K562 (cell line): Measurements from ENCODE around the gene TRIM49. TPM values are rescaled to one million over a fixed set of nuclear protein-coding genes. Genes with fewer than 3 reads are reported as not detected.

Experiments used
- polyA plus RNA-seq, 8 experiments: library from polyadenylated mRNA; depleted of rRNA in 4 of 8; stranded (reverse) in 5 of 8; unstranded in 3 of 8; fragments of >200 nt; fragmentation: Nextera tagmentation in 2 of 8; fragmentation: Illumina TruSeq in 1 of 8; extraction: Ambion mirVana in 2 of 8; extraction: Trizol in 1 of 8; gene quantifications; 2 replicates each; pipeline versions ENCODE4 v1.2.1 to v1.2.3, GENCODE V29; 2011 to 2014; ENCODE audit warnings: inconsistent platforms in 1 of 8, missing spikeins in 1 of 8
- small RNA-seq: library from RNA; depleted of rRNA; stranded (forward); fragments of <200 nt; gene quantifications from one replicate; pipeline ENCODE3, GENCODE V24; 2014
- total RNA-seq, 7 experiments: library from RNA; depleted of rRNA in 6 of 7; stranded (reverse); fragments of >200 nt in 6 of 7; fragmentation: Illumina TruSeq in 2 of 7; extraction: Trizol in 2 of 7; gene quantifications; 2 replicates each; pipeline versions ENCODE4 v1.2.1 to v1.2.3, GENCODE V29; 2011 to 2021; ENCODE audit warnings: low replicate concordance in 1 of 7

Gene TRIM49
- total and polyA plus RNA-seq, 9 of the 15 experiments (the other 6 are each of a cell fraction or from before 2014, with no cell fraction given), result not detected

Small RNA genes lying within 50 kb of the gene (small RNA-seq; reads per million reads assigned to genes)
- gene AP003122.3, result not detected

Other genes with a start within 250 kb of the TRIM49 start
- not detected in 2 replicates for gene TRIM77, start 98.3 kb downstream of the TRIM49 start, total RNA-seq (2014; rRNA removed)
- not detected in 2 replicates for gene TRIM77, start 98.3 kb downstream of the TRIM49 start, total RNA-seq (2014; rRNA removed; fragmentation: Illumina TruSeq; extraction: Trizol)
- gene TRIM77, start 98.3 kb downstream of the TRIM49 start, total RNA-seq (2015; rRNA removed; fragmentation: Illumina TruSeq; extraction: Trizol), result not detected in 2 replicates
- gene TRIM77, start 98.3 kb downstream of the TRIM49 start, total RNA-seq (2021), result not detected in 2 replicates
- not detected in 2 replicates for gene TRIM77, start 98.3 kb downstream of the TRIM49 start, polyA plus RNA-seq (2011; rRNA removed)
- gene TRIM77, start 98.3 kb downstream of the TRIM49 start, polyA plus RNA-seq (2014; fragmentation: Illumina TruSeq; extraction: Trizol), result not detected in 2 replicates
- gene TRIM77, start 98.3 kb downstream of the TRIM49 start, polyA plus RNA-seq (2014; fragmentation: Nextera tagmentation; extraction: Ambion mirVana), result not detected
- not detected in 2 replicates for gene TRIM77, start 98.3 kb downstream of the TRIM49 start, polyA plus RNA-seq (2014; rRNA removed)
- not detected in 2 replicates for gene TRIM64B, start 69.9 kb upstream of the TRIM49 start, total RNA-seq (2014; rRNA removed)
- not detected in 2 replicates for gene TRIM64B, start 69.9 kb upstream of the TRIM49 start, total RNA-seq (2014; rRNA removed; fragmentation: Illumina TruSeq; extraction: Trizol)
- not detected in 2 replicates for gene TRIM64B, start 69.9 kb upstream of the TRIM49 start, total RNA-seq (2015; rRNA removed; fragmentation: Illumina TruSeq; extraction: Trizol)
- not detected in 2 replicates for gene TRIM64B, start 69.9 kb upstream of the TRIM49 start, total RNA-seq (2021)
- gene TRIM64B, start 69.9 kb upstream of the TRIM49 start, polyA plus RNA-seq (2011; rRNA removed), result not detected in 2 replicates
- not detected in 2 replicates for gene TRIM64B, start 69.9 kb upstream of the TRIM49 start, polyA plus RNA-seq (2014; fragmentation: Illumina TruSeq; extraction: Trizol)
- gene TRIM64B, start 69.9 kb upstream of the TRIM49 start, polyA plus RNA-seq (2014; fragmentation: Nextera tagmentation; extraction: Ambion mirVana), result not detected
- gene TRIM64B, start 69.9 kb upstream of the TRIM49 start, polyA plus RNA-seq (2014; rRNA removed), result not detected in 2 replicates
- gene TRIM49D1, start 113.7 kb upstream of the TRIM49 start, total RNA-seq (2014; rRNA removed), result not detected in 2 replicates
- not detected in 2 replicates for gene TRIM49D1, start 113.7 kb upstream of the TRIM49 start, total RNA-seq (2014; rRNA removed; fragmentation: Illumina TruSeq; extraction: Trizol)
- gene TRIM49D1, start 113.7 kb upstream of the TRIM49 start, total RNA-seq (2015; rRNA removed; fragmentation: Illumina TruSeq; extraction: Trizol), result not detected in 2 replicates
- gene TRIM49D1, start 113.7 kb upstream of the TRIM49 start, total RNA-seq (2021), result not detected in 2 replicates
- 0.08 TPM in 1 of 2 replicates, not detected in the other for gene TRIM49D1, start 113.7 kb upstream of the TRIM49 start, polyA plus RNA-seq (2011; rRNA removed)
- gene TRIM49D1, start 113.7 kb upstream of the TRIM49 start, polyA plus RNA-seq (2014; fragmentation: Illumina TruSeq; extraction: Trizol), result not detected in 2 replicates
- gene TRIM49D1, start 113.7 kb upstream of the TRIM49 start, polyA plus RNA-seq (2014; fragmentation: Nextera tagmentation; extraction: Ambion mirVana), result not detected
- gene TRIM49D1, start 113.7 kb upstream of the TRIM49 start, polyA plus RNA-seq (2014; rRNA removed), result not detected in 2 replicates
- gene TRIM49D2, start 115.5 kb upstream of the TRIM49 start, total RNA-seq (2014; rRNA removed), result not detected in 2 replicates
- gene TRIM49D2, start 115.5 kb upstream of the TRIM49 start, total RNA-seq (2014; rRNA removed; fragmentation: Illumina TruSeq; extraction: Trizol), result not detected in 2 replicates
- not detected in 2 replicates for gene TRIM49D2, start 115.5 kb upstream of the TRIM49 start, total RNA-seq (2015; rRNA removed; fragmentation: Illumina TruSeq; extraction: Trizol)
- not detected in 2 replicates for gene TRIM49D2, start 115.5 kb upstream of the TRIM49 start, total RNA-seq (2021)
- gene TRIM49D2, start 115.5 kb upstream of the TRIM49 start, polyA plus RNA-seq (2011; rRNA removed), result not detected in 2 replicates
- not detected in 2 replicates for gene TRIM49D2, start 115.5 kb upstream of the TRIM49 start, polyA plus RNA-seq (2014; fragmentation: Illumina TruSeq; extraction: Trizol)
- gene TRIM49D2, start 115.5 kb upstream of the TRIM49 start, polyA plus RNA-seq (2014; fragmentation: Nextera tagmentation; extraction: Ambion mirVana), result not detected
- gene TRIM49D2, start 115.5 kb upstream of the TRIM49 start, polyA plus RNA-seq (2014; rRNA removed), result not detected in 2 replicates
- not detected in 2 replicates for gene TRIM64, start 157.5 kb upstream of the TRIM49 start, total RNA-seq (2014; rRNA removed)
- gene TRIM64, start 157.5 kb upstream of the TRIM49 start, total RNA-seq (2014; rRNA removed; fragmentation: Illumina TruSeq; extraction: Trizol), result not detected in 2 replicates
- not detected in 2 replicates for gene TRIM64, start 157.5 kb upstream of the TRIM49 start, total RNA-seq (2015; rRNA removed; fragmentation: Illumina TruSeq; extraction: Trizol)
- not detected in 2 replicates for gene TRIM64, start 157.5 kb upstream of the TRIM49 start, total RNA-seq (2021)
- not detected in 2 replicates for gene TRIM64, start 157.5 kb upstream of the TRIM49 start, polyA plus RNA-seq (2011; rRNA removed)
- gene TRIM64, start 157.5 kb upstream of the TRIM49 start, polyA plus RNA-seq (2014; fragmentation: Illumina TruSeq; extraction: Trizol), result not detected in 2 replicates
- gene TRIM64, start 157.5 kb upstream of the TRIM49 start, polyA plus RNA-seq (2014; fragmentation: Nextera tagmentation; extraction: Ambion mirVana), result not detected
- gene TRIM64, start 157.5 kb upstream of the TRIM49 start, polyA plus RNA-seq (2014; rRNA removed), result not detected in 2 replicates
- not detected in 2 replicates for gene TRIM49C, start 222.5 kb upstream of the TRIM49 start, total RNA-seq (2014; rRNA removed)
- not detected in 2 replicates for gene TRIM49C, start 222.5 kb upstream of the TRIM49 start, total RNA-seq (2014; rRNA removed; fragmentation: Illumina TruSeq; extraction: Trizol)
- gene TRIM49C, start 222.5 kb upstream of the TRIM49 start, total RNA-seq (2015; rRNA removed; fragmentation: Illumina TruSeq; extraction: Trizol), result not detected in 2 replicates
- not detected in 2 replicates for gene TRIM49C, start 222.5 kb upstream of the TRIM49 start, total RNA-seq (2021)
- gene TRIM49C, start 222.5 kb upstream of the TRIM49 start, polyA plus RNA-seq (2011; rRNA removed), result not detected in 2 replicates
- not detected in 2 replicates for gene TRIM49C, start 222.5 kb upstream of the TRIM49 start, polyA plus RNA-seq (2014; fragmentation: Illumina TruSeq; extraction: Trizol)
- gene TRIM49C, start 222.5 kb upstream of the TRIM49 start, polyA plus RNA-seq (2014; fragmentation: Nextera tagmentation; extraction: Ambion mirVana), result not detected
- not detected in 2 replicates for gene TRIM49C, start 222.5 kb upstream of the TRIM49 start, polyA plus RNA-seq (2014; rRNA removed)